HG03025 (cell line): ENCODE data around the gene LRMDA.

ENCODE experiments used
- ATAC-seq: cut with Tn5 transposase; IDR thresholded peaks from one replicate; pipeline ENCODE4 v1.9.1; 2021; ENCODE audit warnings: mild to moderate bottlenecking, moderate library complexity; ENCODE audit not compliant: unreplicated experiment, low FRiP score

LRMDA gene

GRCh38 chr10:75531571-75532031 is 100.2 kb downstream of the LRMDA start:
- no peak for ATAC-seq

GRCh38 chr10:75532253-75532924 is 101.0 kb downstream of the LRMDA start:
- no peak for ATAC-seq

- ATAC-seq = no peak
Observed at GRCh38 chr10:75538144-75538543, 106.7 kb downstream of the LRMDA start.

GRCh38 chr10:75538765-75539164 is 107.3 kb downstream of the LRMDA start:
- ATAC-seq = no peak

GRCh38 chr10:75540357-75540966 is 109.0 kb downstream of the LRMDA start:
- ATAC-seq = no peak

- no peak for ATAC-seq
Observed at GRCh38 chr10:75540981-75541380, 109.6 kb downstream of the LRMDA start.

- ATAC-seq = no peak
Observed at GRCh38 chr10:75541411-75541810, 110.0 kb downstream of the LRMDA start.

GRCh38 chr10:75542084-75542483 is 110.7 kb downstream of the LRMDA start:
- no peak for ATAC-seq

GRCh38 chr10:75542906-75543305 is 111.5 kb downstream of the LRMDA start:
- no peak for ATAC-seq

GRCh38 chr10:75544386-75544785 is 113.0 kb downstream of the LRMDA start:
- ATAC-seq = no peak

GRCh38 chr10:75544993-75545706 is 113.7 kb downstream of the LRMDA start:
- no peak for ATAC-seq

- no peak for ATAC-seq
Observed at GRCh38 chr10:75546004-75546403, 114.6 kb downstream of the LRMDA start.

GRCh38 chr10:75547391-75548298 is 116.2 kb downstream of the LRMDA start:
- no peak for ATAC-seq

- no peak for ATAC-seq
Observed at GRCh38 chr10:75548356-75548755, 116.9 kb downstream of the LRMDA start.

GRCh38 chr10:75550191-75550590 is 118.8 kb downstream of the LRMDA start:
- ATAC-seq = no peak

GRCh38 chr10:75552171-75552570 is 120.7 kb downstream of the LRMDA start:
- no peak for ATAC-seq

- no peak for ATAC-seq
Observed at GRCh38 chr10:75553550-75553949, 122.1 kb downstream of the LRMDA start.

GRCh38 chr10:75555323-75555722 is 123.9 kb downstream of the LRMDA start:
- no peak for ATAC-seq

- no peak for ATAC-seq
Observed at GRCh38 chr10:75556320-75556719, 124.9 kb downstream of the LRMDA start.
